ENCODE measurements around the gene VAV1. TPM values are rescaled to one million over a fixed set of nuclear protein-coding genes. Genes with fewer than 3 reads are reported as not detected.
"Not testable (repeated sequence)": the region's sequence is repeated elsewhere in the genome, so short reads cannot be mapped to it uniquely, and the experiment has no call there.

Gene VAV1
- total and polyA plus RNA-seq, 12 donors = 1.1 to 21.1 (median 9.1) TPM

DNA sequence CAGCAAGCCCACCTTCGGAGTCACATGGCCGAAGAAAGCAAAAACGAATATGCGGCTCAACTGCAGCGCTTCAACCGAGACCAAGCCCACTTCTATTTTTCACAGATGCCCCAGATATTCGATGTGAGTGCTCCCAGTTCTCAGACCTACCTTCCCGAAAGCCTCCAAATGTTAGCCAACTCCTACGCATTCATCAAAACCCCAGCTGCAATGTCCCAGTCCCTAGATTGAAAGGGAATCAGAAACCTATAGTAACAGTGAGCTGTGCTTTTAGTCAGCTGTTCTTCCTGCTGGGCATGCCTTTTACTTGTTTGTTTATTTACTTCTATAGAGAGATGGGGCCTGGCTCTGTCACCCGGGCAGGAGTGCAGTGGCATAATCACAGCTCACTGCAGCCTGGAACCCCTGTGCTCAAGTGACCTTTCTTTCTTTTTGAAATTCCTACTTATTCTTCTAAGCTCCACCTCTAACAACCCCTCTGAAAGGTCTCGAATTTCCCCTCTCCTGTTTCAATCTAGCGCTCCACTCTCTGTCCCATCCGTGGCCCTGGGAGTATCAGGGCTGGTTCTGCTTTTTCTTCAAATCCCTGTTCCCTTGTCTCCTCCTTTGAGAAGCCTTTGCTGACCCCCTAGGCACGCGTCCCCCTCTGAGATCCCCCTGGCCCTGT, 28.7 kb upstream of the VAV1 start:
- Histone ChIP-seq H3K9me3 (replicated peaks in 1 of 3) (no peaks in the 10 kb centered on the region), H3K36me3 (replicated peaks in 1 of 2) (peaks cover 0 to 44% of the 10 kb centered on the region in 2 donors), H3K27ac (peak overlapping the region; percentile 45 to 95 (median 76)), H3K4me3 (no peak overlapping the region), H3K27me3 (no peaks in the 10 kb centered on the region), H3K4me1 (replicated peaks in 1 of 2) (peaks cover 29 to 39% of the 10 kb centered on the region in 2 donors)
- intact Hi-C loops (cut with DNase I) = loop anchor here in 1 of 2 donors (10.0 kb wide), 1 partner anchor 121 kb away; no protein-coding TSS in a partner anchor
- TF ChIP-seq, protein P1, sequence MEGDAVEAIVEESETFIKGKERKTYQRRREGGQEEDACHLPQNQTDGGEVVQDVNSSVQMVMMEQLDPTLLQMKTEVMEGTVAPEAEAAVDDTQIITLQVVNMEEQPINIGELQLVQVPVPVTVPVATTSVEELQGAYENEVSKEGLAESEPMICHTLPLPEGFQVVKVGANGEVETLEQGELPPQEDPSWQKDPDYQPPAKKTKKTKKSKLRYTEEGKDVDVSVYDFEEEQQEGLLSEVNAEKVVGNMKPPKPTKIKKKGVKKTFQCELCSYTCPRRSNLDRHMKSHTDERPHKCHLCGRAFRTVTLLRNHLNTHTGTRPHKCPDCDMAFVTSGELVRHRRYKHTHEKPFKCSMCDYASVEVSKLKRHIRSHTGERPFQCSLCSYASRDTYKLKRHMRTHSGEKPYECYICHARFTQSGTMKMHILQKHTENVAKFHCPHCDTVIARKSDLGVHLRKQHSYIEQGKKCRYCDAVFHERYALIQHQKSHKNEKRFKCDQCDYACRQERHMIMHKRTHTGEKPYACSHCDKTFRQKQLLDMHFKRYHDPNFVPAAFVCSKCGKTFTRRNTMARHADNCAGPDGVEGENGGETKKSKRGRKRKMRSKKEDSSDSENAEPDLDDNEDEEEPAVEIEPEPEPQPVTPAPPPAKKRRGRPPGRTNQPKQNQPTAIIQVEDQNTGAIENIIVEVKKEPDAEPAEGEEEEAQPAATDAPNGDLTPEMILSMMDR (IDR thresholded peaks at IDR 0.05) = no peak
- TF ChIP-seq POLR2A (IDR thresholded peaks at IDR 0.05) = no peak
- peak in 2 of 7 donors; percentile 24 to 25 for DNase-seq
- WGBS, 4 donors = 81 to 87% (median 86%) methylated on average over 15 of the region's 15 CpGs

DNA sequence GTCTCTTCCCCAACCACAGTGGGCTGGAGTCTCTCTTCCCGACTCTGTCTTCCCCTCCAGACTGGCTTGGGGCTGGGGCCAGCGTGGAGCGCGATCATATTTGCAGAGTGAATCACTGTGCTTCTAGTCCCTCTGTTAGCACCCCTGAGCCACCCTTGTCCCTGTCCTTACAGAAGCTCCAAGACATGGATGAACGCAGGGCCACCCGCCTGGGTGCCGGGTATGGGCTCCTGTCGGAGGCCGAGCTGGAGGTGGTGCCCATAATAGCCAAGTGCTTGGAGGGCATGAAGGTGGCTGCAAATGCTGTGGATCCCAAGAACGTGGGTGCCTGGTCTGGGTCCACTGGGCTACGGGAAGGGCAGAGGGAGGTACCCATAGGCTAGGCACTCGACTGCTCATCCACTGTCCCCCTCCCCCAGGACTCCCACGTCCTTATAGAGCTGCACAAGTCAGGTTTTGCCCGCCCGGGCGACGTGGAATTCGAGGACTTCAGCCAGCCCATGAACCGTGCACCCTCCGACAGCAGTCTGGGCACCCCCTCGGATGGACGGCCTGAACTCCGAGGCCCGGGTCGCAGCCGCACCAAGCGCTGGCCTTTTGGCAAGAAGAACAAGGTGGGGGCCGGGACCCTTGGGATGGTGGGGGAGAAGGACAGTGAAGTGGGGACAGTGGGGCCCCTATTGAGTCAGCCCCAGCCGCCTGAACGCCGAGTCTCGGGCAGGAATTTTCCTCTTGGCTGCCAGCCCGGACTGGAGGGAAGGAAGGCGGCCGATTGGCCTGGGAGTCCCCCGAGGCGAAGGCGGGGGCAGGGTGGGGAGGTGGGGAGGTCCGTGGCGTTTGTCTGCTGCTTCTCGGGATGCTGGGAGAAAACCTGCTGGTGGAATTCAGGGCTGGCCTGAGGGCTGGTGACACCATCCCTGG, 27.9 kb upstream of the VAV1 start:
- H3K27me3 ChIP-seq = no peaks in the 10 kb centered on the region
- 25 to 37% (median 29%) methylated on average over 9 to 41 of the region's 41 CpGs for WGBS, 4 donors
- H3K36me3 ChIP-seq (replicated peaks in 1 of 2) = peaks cover 0 to 52% of the 10 kb centered on the region in 2 donors
- peak overlapping the region in 1 of 4 donors; percentile 15 for H3K4me3 ChIP-seq
- H3K4me1 ChIP-seq (replicated peaks in 1 of 2) = peaks cover 25 to 35% of the 10 kb centered on the region in 2 donors
- DNase-seq = peak; percentile 85 to 96 (median 95)
- peak overlapping the region; percentile 45 to 95 (median 76) for H3K27ac ChIP-seq
- peak in 1 of 2 donors; percentile 33 for TF ChIP-seq POLR2A (IDR thresholded peaks at IDR 0.05)
- TF ChIP-seq, protein P1 (IDR thresholded peaks at IDR 0.05) = peak in 2 of 6 experiments; percentile 11 to 17
- no peaks in the 10 kb centered on the region for H3K9me3 ChIP-seq (replicated peaks in 1 of 3)
- intact Hi-C loops (cut with DNase I) = loop anchor here in 1 of 2 donors (10.0 kb wide), 1 partner anchor 120 kb away; no protein-coding TSS in a partner anchor

DNA sequence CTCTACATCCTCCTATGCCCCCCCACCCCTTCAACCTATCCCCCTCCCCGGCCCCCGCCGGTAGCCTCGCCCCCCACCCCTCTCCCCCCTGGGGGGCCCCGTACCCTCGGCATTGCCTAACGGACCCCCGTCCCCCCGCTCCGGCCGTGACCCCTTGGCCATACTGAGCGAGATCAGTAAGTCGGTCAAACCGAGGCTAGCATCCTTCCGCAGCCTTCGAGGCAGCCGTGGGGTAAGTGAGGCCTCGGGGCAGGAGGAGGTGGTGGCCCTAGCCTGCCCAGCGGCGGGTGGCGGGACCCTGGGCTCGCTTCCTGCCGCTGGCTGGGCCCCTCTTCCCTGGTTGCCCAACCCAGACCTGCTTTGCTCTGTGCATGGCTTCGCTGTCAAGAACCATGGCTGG, 26.5 kb upstream of the VAV1 start:
- H3K4me1 ChIP-seq (replicated peaks in 1 of 2) = peaks cover 25 to 32% of the 10 kb centered on the region in 2 donors
- TF ChIP-seq, protein P1 (IDR thresholded peaks at IDR 0.05) = no peak
- no peak for TF ChIP-seq POLR2A (IDR thresholded peaks at IDR 0.05)

DNA sequence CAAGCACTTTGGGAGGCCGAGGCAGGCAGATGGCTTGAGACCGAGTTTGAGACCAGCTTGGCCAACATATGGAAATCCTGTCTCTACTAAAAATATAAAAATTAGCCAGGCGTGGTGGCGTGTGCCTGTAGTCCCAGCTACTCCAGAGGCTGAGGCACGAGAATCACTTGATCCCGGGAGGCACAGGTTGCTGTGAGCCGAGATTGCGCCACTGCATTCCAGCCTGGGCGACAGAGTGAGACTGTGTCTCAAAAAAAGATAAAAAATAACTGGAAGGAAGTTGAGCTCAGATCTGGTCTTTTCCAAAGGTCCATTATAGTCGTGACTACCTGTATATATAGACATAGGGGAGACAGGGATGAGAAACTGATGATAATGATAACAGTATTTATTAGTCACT, 24.0 kb upstream of the VAV1 start:
- not testable (repeated sequence) for H3K27me3 ChIP-seq; H3K4me3 ChIP-seq; DNase-seq; H3K27ac ChIP-seq; H3K9me3 ChIP-seq (replicated peaks in 1 of 3)
- Histone ChIP-seq H3K4me1 (replicated peaks in 1 of 2) (peaks cover 24 to 26% of the 10 kb centered on the region in 2 donors), H3K36me3 (replicated peaks in 1 of 2) (peaks cover 0 to 64% of the 10 kb centered on the region in 2 donors)
- intact Hi-C loops (cut with DNase I) = loop anchor here in 1 of 2 donors (10.0 kb wide), 1 partner anchor 116 kb away; no protein-coding TSS in a partner anchor
- WGBS, 4 donors = 83 to 92% (median 86%) methylated on average over 10 of the region's 10 CpGs

More for the DNA sequence above, 26.5 kb upstream of the VAV1 start:
- no peak overlapping the region for H3K4me3 ChIP-seq
- H3K27ac ChIP-seq = peak overlapping the region in 1 of 5 donors; percentile 3
- H3K36me3 ChIP-seq (replicated peaks in 1 of 2) = peaks cover 0 to 64% of the 10 kb centered on the region in 2 donors
- peak in 1 of 7 donors; percentile 25 for DNase-seq
- intact Hi-C loops (cut with DNase I) = loop anchor here in 1 of 2 donors (10.0 kb wide), 1 partner anchor 119 kb away; no protein-coding TSS in a partner anchor
- WGBS, 4 donors = 91 to 96% (median 93%) methylated on average over 7 to 24 of the region's 24 CpGs
- no peaks in the 10 kb centered on the region for H3K27me3 ChIP-seq
- H3K9me3 ChIP-seq (replicated peaks in 1 of 3) = no peaks in the 10 kb centered on the region
